Liver (tissue), 9 donors: ENCODE measurements around the gene STXBP6. TPM values are rescaled to one million over a fixed set of nuclear protein-coding genes. Genes with fewer than 3 reads are reported as not detected.

Source experiments
- DNase-seq: peaks from one replicate; pipeline ENCODE4 v3.0.0-alpha.2; 2017; ENCODE audit warnings: low spot score
- H3K27ac ChIP-seq, 2 donors: one replicate each; pipeline ENCODE4 v1.7.0; 2013; ENCODE audit warnings: inconsistent platforms in 2 of 2, low read length in 2 of 2, control low read depth in 1 of 2, low read depth in 1 of 2, mild to moderate bottlenecking in 1 of 2
- H3K27me3 ChIP-seq, 4 donors: one replicate each; pipeline versions ENCODE4 v1.6.1 to v1.7.0; 2013; ENCODE audit warnings: low read length in 3 of 4, inconsistent platforms in 1 of 4, mild to moderate bottlenecking in 1 of 4, moderate library complexity in 1 of 4; ENCODE audit not compliant: control insufficient read depth in 4 of 4, insufficient read depth in 4 of 4
- H3K36me3 ChIP-seq, 4 donors: one replicate each; pipeline versions ENCODE4 v1.6.1 to v1.7.0; 2013; ENCODE audit warnings: low read length in 3 of 4, mild to moderate bottlenecking in 3 of 4, low read depth in 1 of 4, moderate library complexity in 1 of 4; ENCODE audit not compliant: control insufficient read depth in 4 of 4, insufficient read depth in 3 of 4
- H3K4me1 ChIP-seq, 4 donors: one replicate each; pipeline versions ENCODE4 v1.6.1 to v1.7.0; 2013; ENCODE audit warnings: low read length in 3 of 4, mild to moderate bottlenecking in 3 of 4, moderate library complexity in 1 of 4; ENCODE audit not compliant: control insufficient read depth in 4 of 4, insufficient read depth in 4 of 4
- H3K4me3 ChIP-seq, 3 donors: one replicate each; pipeline versions ENCODE4 v1.6.1 to v1.7.0; 2013; ENCODE audit warnings: low read length in 3 of 3, control low read depth in 1 of 3, low read depth in 1 of 3, mild to moderate bottlenecking in 1 of 3
- H3K9ac ChIP-seq, 2 donors: one replicate each; pipeline ENCODE4 v1.7.0; 2013; ENCODE audit warnings: low read length in 2 of 2, mild to moderate bottlenecking in 2 of 2, moderate library complexity in 2 of 2, control low read depth in 1 of 2, low read depth in 1 of 2
- H3K9me3 ChIP-seq, 4 donors: one replicate each; pipeline versions ENCODE4 v1.6.1 to v1.7.0; 2013; ENCODE audit warnings: low read length in 3 of 4; ENCODE audit not compliant: control insufficient read depth in 4 of 4
- CTCF ChIP-seq: fragments of 150-350 bp; IDR thresholded peaks from 2 replicates; pipeline ENCODE4 v1.5.1; 2017; ENCODE audit warnings: improper control_type of control experiment, low read depth, low read length; ENCODE audit not compliant: missing input control
- FOXA2 ChIP-seq: IDR thresholded peaks from 2 replicates; pipeline ENCODE4 v1.6.1; 2016; ENCODE audit warnings: antibody characterized with exemption
- GABPA ChIP-seq, 2 donors: IDR thresholded peaks in 1 of 2; conservative IDR thresholded peaks in 1 of 2; 2 replicates each; pipeline ENCODE4 v1.6.1; 2016; ENCODE audit warnings: antibody characterized with exemption in 2 of 2, mild to moderate bottlenecking in 1 of 2, moderate library complexity in 1 of 2
- HNF4G ChIP-seq: IDR thresholded peaks from 2 replicates; pipeline ENCODE4 v1.6.1; 2016; ENCODE audit warnings: antibody characterized with exemption
- JUND ChIP-seq, 2 donors: IDR thresholded peaks; 2 replicates each; pipeline ENCODE4 v1.6.1; 2016; ENCODE audit warnings: antibody characterized with exemption in 2 of 2
- RAD21 ChIP-seq, 2 donors: IDR thresholded peaks; 2 replicates each; pipeline ENCODE4 v1.6.1; 2016; ENCODE audit warnings: antibody characterized with exemption in 2 of 2, mild to moderate bottlenecking in 2 of 2
- REST ChIP-seq: IDR thresholded peaks from 2 replicates; pipeline ENCODE4 v1.6.1; 2016; ENCODE audit warnings: antibody characterized with exemption, mild to moderate bottlenecking
- RXRA ChIP-seq, 2 donors: IDR thresholded peaks; 2 replicates each; pipeline ENCODE4 v1.6.1; 2017 to 2018; ENCODE audit warnings: antibody characterized with exemption in 2 of 2, mild to moderate bottlenecking in 1 of 2
- SP1 ChIP-seq: IDR thresholded peaks from 2 replicates; pipeline ENCODE4 v1.6.1; 2018; ENCODE audit warnings: antibody characterized with exemption, mild to moderate bottlenecking
- WGBS: extraction: QIAGEN DNeasy Blood & Tissue Kit; methylation state at CpG from one replicate; pipeline ENCODE4 v1.1.7; 2013; 5-methylcytosine and 5-hydroxymethylcytosine counted together
- polyA plus RNA-seq, 2 donors: library from polyadenylated mRNA; stranded (reverse) in 1 of 2; unstranded in 1 of 2; fragments of 200-250 nt in 1 of 2; fragments of >200 nt in 1 of 2; fragmentation: Nextera tagmentation in 1 of 2; extraction: Ambion mirVana in 1 of 2; gene quantifications; one replicate each; pipeline versions ENCODE4 v1.2.1 to v1.2.3, GENCODE V29; 2013 to 2015
- total RNA-seq, 2 donors: library from RNA; depleted of rRNA; stranded (reverse); fragments of >200 nt; gene quantifications; one replicate each; pipeline ENCODE4 v1.2.3, GENCODE V29; 2014
- TF ChIP-seq, protein P1 (sequence below): IDR thresholded peaks from 2 replicates; pipeline ENCODE4 v1.6.1; 2016; ENCODE audit warnings: antibody characterized with exemption
- donor health status: healthy.
- donor health status: healthy.
- donor health status: healthy.
- donor health status: healthy.
- donor health status: healthy.

The STXBP6 gene
- total and polyA plus RNA-seq, 4 donors = 1.4 to 3.8 (median 1.8) TPM

DNA sequence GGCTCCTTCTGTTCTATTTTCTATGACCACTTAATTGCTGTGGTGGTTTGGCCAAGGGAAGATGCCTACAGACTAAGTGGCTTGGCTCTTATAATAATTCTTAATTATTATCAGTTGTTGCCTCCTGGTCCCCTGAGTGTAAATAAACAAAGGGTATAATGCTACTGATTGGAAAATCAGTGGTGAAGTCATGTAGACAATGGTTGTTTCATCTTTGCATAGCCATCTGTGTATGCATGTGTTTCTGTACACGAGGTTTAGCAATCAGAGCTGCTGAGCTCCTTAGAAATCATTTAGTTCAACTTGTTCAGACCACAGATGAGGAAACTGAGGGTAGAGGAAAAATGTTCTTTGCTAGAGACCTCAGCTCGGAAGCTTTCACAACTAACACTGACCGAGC lies 152.2 kb downstream of the STXBP6 start:
- no peak for DNase-seq
- 90% methylated on average over 3 of the region's 3 CpGs for WGBS

More for the DNA sequence above, 152.2 kb downstream of the STXBP6 start:
- H3K36me3 ChIP-seq = no peaks in the 10 kb centered on the region
- H3K9me3 ChIP-seq = no peaks in the 10 kb centered on the region
- TF ChIP-seq HNF4G = no peak
- no peak for TF ChIP-seq JUND (IDR thresholded peaks at IDR 0.05)
- no peak for TF ChIP-seq CTCF
- TF ChIP-seq GABPA (IDR thresholded peaks at IDR 0.05 in 1 of 2, conservative IDR thresholded peaks at IDR 0.05 in 1 of 2) = no peak
- no peak for TF ChIP-seq REST
- no peak for TF ChIP-seq SP1
- no peak for TF ChIP-seq RXRA (IDR thresholded peaks at IDR 0.05)
- TF ChIP-seq FOXA2 = no peak
- TF ChIP-seq, protein P1, sequence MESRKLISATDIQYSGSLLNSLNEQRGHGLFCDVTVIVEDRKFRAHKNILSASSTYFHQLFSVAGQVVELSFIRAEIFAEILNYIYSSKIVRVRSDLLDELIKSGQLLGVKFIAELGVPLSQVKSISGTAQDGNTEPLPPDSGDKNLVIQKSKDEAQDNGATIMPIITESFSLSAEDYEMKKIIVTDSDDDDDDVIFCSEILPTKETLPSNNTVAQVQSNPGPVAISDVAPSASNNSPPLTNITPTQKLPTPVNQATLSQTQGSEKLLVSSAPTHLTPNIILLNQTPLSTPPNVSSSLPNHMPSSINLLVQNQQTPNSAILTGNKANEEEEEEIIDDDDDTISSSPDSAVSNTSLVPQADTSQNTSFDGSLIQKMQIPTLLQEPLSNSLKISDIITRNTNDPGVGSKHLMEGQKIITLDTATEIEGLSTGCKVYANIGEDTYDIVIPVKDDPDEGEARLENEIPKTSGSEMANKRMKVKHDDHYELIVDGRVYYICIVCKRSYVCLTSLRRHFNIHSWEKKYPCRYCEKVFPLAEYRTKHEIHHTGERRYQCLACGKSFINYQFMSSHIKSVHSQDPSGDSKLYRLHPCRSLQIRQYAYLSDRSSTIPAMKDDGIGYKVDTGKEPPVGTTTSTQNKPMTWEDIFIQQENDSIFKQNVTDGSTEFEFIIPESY = no peak
- TF ChIP-seq RAD21 (IDR thresholded peaks at IDR 0.05) = no peak
- H3K4me3 ChIP-seq = no peak overlapping the region
- H3K27ac ChIP-seq = no peak overlapping the region
- peaks cover 0 to under 1% (median 0%) of the 10 kb centered on the region in 4 donors for H3K4me1 ChIP-seq
- H3K9ac ChIP-seq = no peak overlapping the region
- H3K27me3 ChIP-seq = no peaks in the 10 kb centered on the region
